Measurements from ENCODE around the gene NDUFB2.
"Not testable (repeated sequence)": the region's sequence is repeated elsewhere in the genome, so short reads cannot be mapped to it uniquely, and the experiment has no call there.

NDUFB2 gene

GRCh38 chr7:140734729-140735128 is 38.2 kb downstream of the NDUFB2 start:
- H3K27ac ChIP-seq (ENCODE audit: low read depth, low read length): no peak overlapping the region
- H3K27me3 ChIP-seq (ENCODE audit: low read length): no peaks in the 10 kb centered on the region
- no peak overlapping the region for H3K4me2 ChIP-seq (ENCODE audit: low read depth, low read length, poor library complexity, severe bottlenecking)
- no peak for TF ChIP-seq CTCF (IDR thresholded peaks at IDR 0.05; ENCODE audit: insufficient read depth, low read length, poor library complexity, severe bottlenecking)
- no peak for TF ChIP-seq EZH2phosphoT487 (conservative IDR thresholded peaks at IDR 0.05; ENCODE audit: low read length)
- H2AFZ ChIP-seq (ENCODE audit: low read depth, low read length, severe bottlenecking): no peak overlapping the region
- no peaks in the 10 kb centered on the region for H3K79me2 ChIP-seq (ENCODE audit: insufficient read depth, low read length)
- no peaks in the 10 kb centered on the region for H4K20me1 ChIP-seq (ENCODE audit: low read depth, low read length)
- no peaks in the 10 kb centered on the region for H3F3A ChIP-seq (ENCODE audit: insufficient read depth)
- no peaks in the 10 kb centered on the region for H3K36me3 ChIP-seq (ENCODE audit: low read length)
- H3K9me3 ChIP-seq (ENCODE audit: insufficient read depth, low read length): no peaks in the 10 kb centered on the region
- no peaks in the 10 kb centered on the region for H3K9me2 ChIP-seq (replicated peaks; ENCODE audit: insufficient read depth, low read length)
- H3K4me3 ChIP-seq (ENCODE audit: insufficient read depth, low read length, poor library complexity, severe bottlenecking): no peak overlapping the region
- no peak overlapping the region for H3K9ac ChIP-seq (ENCODE audit: low read length)

- H3K79me2 ChIP-seq (ENCODE audit: insufficient read depth, low read length): no peaks in the 10 kb centered on the region
- H3K27ac ChIP-seq (ENCODE audit: low read depth, low read length): no peak overlapping the region
- H3K9me2 ChIP-seq (replicated peaks; ENCODE audit: insufficient read depth, low read length): no peaks in the 10 kb centered on the region
- TF ChIP-seq EZH2phosphoT487 (conservative IDR thresholded peaks at IDR 0.05; ENCODE audit: low read length) (no peak), CTCF (IDR thresholded peaks at IDR 0.05; ENCODE audit: insufficient read depth, low read length, poor library complexity, severe bottlenecking) (no peak)
- no peak overlapping the region for H3K4me3 ChIP-seq (ENCODE audit: insufficient read depth, low read length, poor library complexity, severe bottlenecking)
- no peaks in the 10 kb centered on the region for H3K36me3 ChIP-seq (ENCODE audit: low read length)
- H3F3A ChIP-seq (ENCODE audit: insufficient read depth): no peaks in the 10 kb centered on the region
- no peak overlapping the region for H2AFZ ChIP-seq (ENCODE audit: low read depth, low read length, severe bottlenecking)
- no peaks in the 10 kb centered on the region for H3K9me3 ChIP-seq (ENCODE audit: insufficient read depth, low read length)
- H3K27me3 ChIP-seq (ENCODE audit: low read length): no peaks in the 10 kb centered on the region
- no peak overlapping the region for H3K9ac ChIP-seq (ENCODE audit: low read length)
- H3K4me2 ChIP-seq (ENCODE audit: low read depth, low read length, poor library complexity, severe bottlenecking): no peak overlapping the region
- H4K20me1 ChIP-seq (ENCODE audit: low read depth, low read length): no peaks in the 10 kb centered on the region
These were observed 41.8 kb downstream of the NDUFB2 start for GRCh38 chr7:140738280-140738679.

GRCh38 chr7:140743255-140743654 is 46.7 kb downstream of the NDUFB2 start:
- not testable (repeated sequence) for H3F3A ChIP-seq (ENCODE audit: insufficient read depth); H2AFZ ChIP-seq (ENCODE audit: low read depth, low read length, severe bottlenecking); H3K4me3 ChIP-seq (ENCODE audit: insufficient read depth, low read length, poor library complexity, severe bottlenecking); H3K9ac ChIP-seq (ENCODE audit: low read length); H3K9me2 ChIP-seq (replicated peaks; ENCODE audit: insufficient read depth, low read length); H3K79me2 ChIP-seq (ENCODE audit: insufficient read depth, low read length); H4K20me1 ChIP-seq (ENCODE audit: low read depth, low read length); H3K36me3 ChIP-seq (ENCODE audit: low read length); H3K27me3 ChIP-seq (ENCODE audit: low read length); H3K27ac ChIP-seq (ENCODE audit: low read depth, low read length); H3K4me2 ChIP-seq (ENCODE audit: low read depth, low read length, poor library complexity, severe bottlenecking); H3K9me3 ChIP-seq (ENCODE audit: insufficient read depth, low read length)

- H3K9ac ChIP-seq (ENCODE audit: low read length): no peak overlapping the region
- TF ChIP-seq CTCF (IDR thresholded peaks at IDR 0.05; ENCODE audit: insufficient read depth, low read length, poor library complexity, severe bottlenecking) (no peak), EZH2phosphoT487 (conservative IDR thresholded peaks at IDR 0.05; ENCODE audit: low read length) (no peak)
- no peaks in the 10 kb centered on the region for H3K27me3 ChIP-seq (ENCODE audit: low read length)
- no peak overlapping the region for H2AFZ ChIP-seq (ENCODE audit: low read depth, low read length, severe bottlenecking)
- no peaks in the 10 kb centered on the region for H3K79me2 ChIP-seq (ENCODE audit: insufficient read depth, low read length)
- no peaks in the 10 kb centered on the region for H3K9me2 ChIP-seq (replicated peaks; ENCODE audit: insufficient read depth, low read length)
- H4K20me1 ChIP-seq (ENCODE audit: low read depth, low read length): no peaks in the 10 kb centered on the region
- H3K4me2 ChIP-seq (ENCODE audit: low read depth, low read length, poor library complexity, severe bottlenecking): no peak overlapping the region
- no peaks in the 10 kb centered on the region for H3F3A ChIP-seq (ENCODE audit: insufficient read depth)
- H3K9me3 ChIP-seq (ENCODE audit: insufficient read depth, low read length): no peaks in the 10 kb centered on the region
- H3K4me3 ChIP-seq (ENCODE audit: insufficient read depth, low read length, poor library complexity, severe bottlenecking): no peak overlapping the region
- no peak overlapping the region for H3K27ac ChIP-seq (ENCODE audit: low read depth, low read length)
- no peaks in the 10 kb centered on the region for H3K36me3 ChIP-seq (ENCODE audit: low read length)
These were observed 47.5 kb downstream of the NDUFB2 start for GRCh38 chr7:140744005-140744404.

Data from SU-DHL-6 (cell line).